ENCODE data around the gene LDHAL6A.

LDHAL6A gene

DNA sequence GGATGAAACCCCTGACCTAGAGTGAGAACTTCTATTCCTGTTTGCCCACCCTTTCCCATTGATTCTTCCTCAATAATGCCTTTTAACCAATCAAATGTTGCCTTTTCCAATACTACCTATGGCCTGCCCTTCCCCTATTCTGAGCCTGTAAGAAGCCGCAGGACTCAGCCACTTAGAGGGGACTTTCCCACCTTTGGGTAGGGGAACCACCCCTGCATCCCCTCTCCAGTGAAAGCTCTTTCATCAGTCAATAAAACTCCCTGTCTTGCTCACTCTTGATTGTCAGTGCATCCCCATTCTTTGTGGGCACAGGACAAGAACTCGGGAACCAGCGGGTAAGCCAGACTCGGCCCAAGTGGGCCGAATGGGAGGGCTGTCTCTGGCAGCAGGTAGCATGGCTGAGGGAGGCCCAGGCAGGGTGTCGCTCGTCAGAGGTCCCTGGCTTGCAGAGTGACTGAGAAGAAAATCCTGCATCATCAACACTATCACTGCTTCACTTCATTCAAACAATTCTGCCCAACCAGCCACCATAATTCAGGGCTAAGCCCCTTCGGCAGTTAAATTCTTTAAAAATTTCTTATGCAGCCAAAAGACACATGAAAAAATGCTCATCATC, 30.4 kb downstream of the LDHAL6A start:
- DNase-seq (ENCODE audit: extremely low read depth, low read depth): no peak
- no peak for TF ChIP-seq CTCF (IDR thresholded peaks at IDR 0.05; ENCODE audit: low read depth, low read length)

DNA sequence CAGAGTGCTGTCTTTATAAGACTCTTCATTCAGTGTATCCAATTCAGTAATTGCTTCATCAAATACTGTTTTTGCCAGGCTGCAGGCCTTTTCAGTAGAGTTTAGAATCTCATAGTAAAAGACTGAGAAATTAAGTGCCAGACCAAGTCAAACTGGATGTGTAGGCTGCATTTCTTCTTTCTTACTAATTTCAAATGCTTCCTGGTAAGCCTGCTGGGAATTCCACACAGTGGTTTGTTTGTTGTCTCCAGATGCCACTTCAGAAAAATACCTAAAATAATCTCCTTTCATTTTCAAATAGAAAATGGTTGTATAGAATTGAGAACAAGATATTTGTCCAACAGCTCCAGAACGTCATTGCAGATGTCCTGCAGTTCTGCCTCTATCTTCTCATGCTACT, 34.7 kb downstream of the LDHAL6A start:
- TF ChIP-seq CTCF (IDR thresholded peaks at IDR 0.05; ENCODE audit: low read depth, low read length): no peak
- no peak for DNase-seq (ENCODE audit: extremely low read depth, low read depth)

GRCh38 chr11:18490736-18491485, 35.3 kb downstream of the LDHAL6A start:
- no peak for DNase-seq (ENCODE audit: extremely low read depth, low read depth)
- no peak for TF ChIP-seq CTCF (IDR thresholded peaks at IDR 0.05; ENCODE audit: low read depth, low read length)

DNA sequence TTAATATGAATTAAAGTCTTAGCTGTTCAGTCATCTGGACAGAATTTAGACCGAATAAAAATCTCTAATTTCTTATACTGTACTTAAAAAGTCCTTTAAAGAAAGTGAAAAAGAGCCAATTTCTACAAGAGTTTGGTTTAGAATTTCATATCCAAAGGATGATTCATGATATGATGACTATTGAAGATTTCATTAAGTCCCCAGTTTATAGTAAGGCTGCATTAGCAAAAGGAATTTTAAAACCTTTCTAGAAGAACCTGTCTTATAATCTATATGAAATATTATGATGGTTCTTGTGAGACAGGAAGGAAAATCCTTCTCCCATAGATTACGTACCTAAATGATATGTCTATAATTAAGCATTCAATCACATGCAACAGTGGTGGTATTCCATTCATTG, 36.3 kb downstream of the LDHAL6A start:
- TF ChIP-seq CTCF (IDR thresholded peaks at IDR 0.05; ENCODE audit: low read depth, low read length): no peak
- no peak for DNase-seq (ENCODE audit: extremely low read depth, low read depth)

GRCh38 chr11:18492888-18493287, 37.2 kb downstream of the LDHAL6A start:
- no peak for TF ChIP-seq CTCF (IDR thresholded peaks at IDR 0.05; ENCODE audit: low read depth, low read length)
- no peak for DNase-seq (ENCODE audit: extremely low read depth, low read depth)

DNA sequence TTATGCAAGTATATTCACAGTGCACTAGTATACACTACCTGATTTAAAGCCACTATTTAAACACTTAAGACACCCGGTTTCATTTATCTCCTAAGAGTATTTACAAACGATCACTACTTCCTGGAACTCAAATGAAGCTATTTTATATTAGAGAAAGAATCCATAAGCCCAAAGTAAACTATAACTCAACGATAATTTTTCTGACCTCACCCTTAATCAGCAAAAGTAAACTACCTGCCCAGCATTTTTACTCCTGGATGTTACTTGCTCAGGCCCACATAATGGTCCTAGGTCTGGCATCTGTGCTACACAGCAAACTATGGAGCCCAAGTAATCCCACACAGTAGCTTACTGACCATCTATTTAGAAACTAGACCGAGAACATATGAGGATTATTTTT, 37.7 kb downstream of the LDHAL6A start:
- DNase-seq (ENCODE audit: extremely low read depth, low read depth): no peak
- TF ChIP-seq CTCF (IDR thresholded peaks at IDR 0.05; ENCODE audit: low read depth, low read length): no peak

- DNase-seq (ENCODE audit: extremely low read depth, low read depth): no peak
Measured at GRCh38 chr11:18495271-18495670, 39.6 kb downstream of the LDHAL6A start.

More at GRCh38 chr11:18495271-18495670, 39.6 kb downstream of the LDHAL6A start:
- no peak for TF ChIP-seq CTCF (IDR thresholded peaks at IDR 0.05; ENCODE audit: low read depth, low read length)

All from AG09319 (cell line).